Measurements from ENCODE around the gene UBTD1. TPM values are rescaled to one million over a fixed set of nuclear protein-coding genes. Genes with fewer than 3 reads are reported as not detected.

The UBTD1 gene
- total and polyA plus RNA-seq, 10 donors, result 4.5 to 17.6 (median 11.8) TPM

GRCh38 chr10:97589479-97589878 is 90.8 kb downstream of the UBTD1 start, which contains the start of gene C10orf62:
C10orf62 (plus strand) TSS chr10:97589721; CDS start chr10:97589898, 177 bp downstream.
- Histone ChIP-seq H3K36me3 (no peaks in the 10 kb centered on the region), H3K27ac (no peak within 1 kb of the TSS), H3K9me3 (no peaks in the 10 kb centered on the region), H3K4me3 (no peak within 1 kb of the TSS), H3K4me1 (no peaks in the 10 kb centered on the region), H3K27me3 (replicated peaks in 1 of 7) (no peaks in the 10 kb centered on the region)
- intact Hi-C loops (cut with DNase I; ENCODE audit: low total_unique reads), result no loop called here
- DNase-seq, result no peak
- WGBS, 5 donors, result 72 to 94% (median 87%) methylated on average over 1 to 3 of the region's 3 CpGs
- no peak for TF ChIP-seq POLR2A (IDR thresholded peaks at IDR 0.05)
- no peak for TF ChIP-seq CTCF (IDR thresholded peaks at IDR 0.05 in 8 of 11, conservative IDR thresholded peaks at IDR 0.05 in 3 of 11)
- TF ChIP-seq POLR2AphosphoS5 (IDR thresholded peaks at IDR 0.05), result no peak

GRCh38 chr10:97590082-97590747 is 91.5 kb downstream of the UBTD1 start:
- Histone ChIP-seq H3K4me3 (no peak overlapping the region), H3K27ac (no peak overlapping the region), H3K36me3 (no peaks in the 10 kb centered on the region), H3K9me3 (no peaks in the 10 kb centered on the region), H3K27me3 (replicated peaks in 1 of 7) (no peaks in the 10 kb centered on the region), H3K4me1 (no peaks in the 10 kb centered on the region)
- DNase-seq, result no peak
- TF ChIP-seq POLR2A (IDR thresholded peaks at IDR 0.05) (no peak), POLR2AphosphoS5 (IDR thresholded peaks at IDR 0.05) (no peak), CTCF (IDR thresholded peaks at IDR 0.05 in 8 of 11, conservative IDR thresholded peaks at IDR 0.05 in 3 of 11) (no peak)
- intact Hi-C loops (cut with DNase I; ENCODE audit: low total_unique reads), result no loop called here
- WGBS, 5 donors, result 82 to 91% (median 85%) methylated on average over 11 to 15 of the region's 15 CpGs

- Histone ChIP-seq H3K4me1 (no peaks in the 10 kb centered on the region), H3K27me3 (replicated peaks in 1 of 7) (no peaks in the 10 kb centered on the region), H3K36me3 (no peaks in the 10 kb centered on the region), H3K27ac (no peak overlapping the region), H3K4me3 (no peak overlapping the region), H3K9me3 (no peaks in the 10 kb centered on the region)
- no peak for DNase-seq
- no peak for TF ChIP-seq CTCF (IDR thresholded peaks at IDR 0.05 in 8 of 11, conservative IDR thresholded peaks at IDR 0.05 in 3 of 11)
- no peak for TF ChIP-seq POLR2AphosphoS5 (IDR thresholded peaks at IDR 0.05)
- no peak for TF ChIP-seq POLR2A (IDR thresholded peaks at IDR 0.05)
- intact Hi-C loops (cut with DNase I; ENCODE audit: low total_unique reads), result no loop called here
- WGBS, 5 donors, result 51 to 72% (median 71%) methylated on average over 4 to 5 of the region's 5 CpGs
Measured at GRCh38 chr10:97590748-97591495, 92.2 kb downstream of the UBTD1 start.

GRCh38 chr10:97593421-97593820 is 94.7 kb downstream of the UBTD1 start:
- intact Hi-C loops (cut with DNase I; ENCODE audit: low total_unique reads), result no loop called here
- 80 to 94% (median 86%) methylated on average over 4 of the region's 4 CpGs for WGBS, 5 donors
- H3K9me3 ChIP-seq, result no peaks in the 10 kb centered on the region
- no peaks in the 10 kb centered on the region for H3K36me3 ChIP-seq
- no peak overlapping the region for H3K27ac ChIP-seq
- DNase-seq, result no peak
- no peak overlapping the region for H3K4me3 ChIP-seq
- no peaks in the 10 kb centered on the region for H3K27me3 ChIP-seq (replicated peaks in 1 of 7)
- peaks cover 0 to 11% (median 0%) of the 10 kb centered on the region in 6 donors for H3K4me1 ChIP-seq
- TF ChIP-seq POLR2AphosphoS5 (IDR thresholded peaks at IDR 0.05), result no peak
- no peak for TF ChIP-seq POLR2A (IDR thresholded peaks at IDR 0.05)
- no peak for TF ChIP-seq CTCF (IDR thresholded peaks at IDR 0.05 in 8 of 11, conservative IDR thresholded peaks at IDR 0.05 in 3 of 11)

All from spleen (tissue), 11 donors.